Measurements from ENCODE around the gene CLOCK.

GRCh38 chr4:55518442-55518841 is 28.3 kb downstream of the CLOCK start:
- TF ChIP-seq CTCF (IDR thresholded peaks at IDR 0.05) (no peak), POLR2A (IDR thresholded peaks at IDR 0.05; ENCODE audit: low read depth) (no peak), EP300 (IDR thresholded peaks at IDR 0.05) (no peak)

Data from esophagus muscularis mucosa (tissue), 4 donors.